ENCODE measurements around the gene CAMKMT. TPM values are rescaled to one million over a fixed set of nuclear protein-coding genes. Genes with fewer than 3 reads are reported as not detected.

The CAMKMT gene
- total RNA-seq, 2 experiments from 2014 or later: 12.1 to 14.1 TPM

- intact Hi-C loops (cut with micrococcal nuclease): no loop called here
- ATAC-seq (no peak), DNase-seq (no peak)
- ChIA-PET POLR2A (no interaction called here), CTCF (interaction anchor here (1.0 kb wide), 1 partner anchor 49 kb away, joined by 4 read pairs; no protein-coding TSS in a partner anchor)
- Mint-ChIP-seq H3K27me3 (no peaks in the 10 kb centered on the region), H3K27ac (no peak overlapping the region), H3K4me3 (no peak overlapping the region), H3K9me3 (no peaks in the 10 kb centered on the region), H3K4me1 (ENCODE audit: low read depth) (peaks cover 20% of the 10 kb centered on the region), H3K36me3 (ENCODE audit: low read depth) (peaks cover 3% of the 10 kb centered on the region)
- no peak for TF ChIP-seq CTCF (IDR thresholded peaks at IDR 0.05)
Observed at GRCh38 chr2:44430342-44430741, 68.6 kb downstream of the CAMKMT start.

GRCh38 chr2:44433895-44434294 is 72.1 kb downstream of the CAMKMT start:
- no peak for TF ChIP-seq CTCF (IDR thresholded peaks at IDR 0.05)
- ATAC-seq (no peak), DNase-seq (no peak)
- ChIA-PET CTCF (interaction anchor here (1.3 kb wide), 1 partner anchor 14 kb away, joined by 3 read pairs; no protein-coding TSS in a partner anchor), POLR2A (no interaction called here)
- Mint-ChIP-seq H3K27me3 (no peaks in the 10 kb centered on the region), H3K4me3 (no peak overlapping the region), H3K9me3 (no peaks in the 10 kb centered on the region), H3K27ac (no peak overlapping the region), H3K4me1 (ENCODE audit: low read depth) (peaks cover 20% of the 10 kb centered on the region), H3K36me3 (ENCODE audit: low read depth) (peaks cover 6% of the 10 kb centered on the region)
- intact Hi-C loops (cut with micrococcal nuclease): no loop called here

- Mint-ChIP-seq H3K36me3 (ENCODE audit: low read depth) (peaks cover 28% of the 10 kb centered on the region), H3K4me3 (no peak overlapping the region), H3K27ac (no peak overlapping the region), H3K9me3 (no peaks in the 10 kb centered on the region), H3K27me3 (no peaks in the 10 kb centered on the region), H3K4me1 (ENCODE audit: low read depth) (no peaks in the 10 kb centered on the region)
- TF ChIP-seq CTCF (IDR thresholded peaks at IDR 0.05): no peak
- DNase-seq (no peak), ATAC-seq (no peak)
- ChIA-PET CTCF (interaction anchor here (1.4 kb wide), 1 partner anchor 38 kb away, joined by 4 read pairs; no protein-coding TSS in a partner anchor), POLR2A (no interaction called here)
- intact Hi-C loops (cut with micrococcal nuclease): no loop called here
Observed at GRCh38 chr2:44441200-44441599, 79.5 kb downstream of the CAMKMT start.

- no peaks in the 10 kb centered on the region for H3K9me3 Mint-ChIP-seq
- no peaks in the 10 kb centered on the region for H3K4me1 Mint-ChIP-seq (ENCODE audit: low read depth)
- CTCF ChIA-PET: interaction anchor here (1.1 to 2.2 kb wide), 3 partner anchors 38 to 50 kb away, joined by 3 to 11 read pairs (median 5); no protein-coding TSS in a partner anchor
- H3K4me3 Mint-ChIP-seq: no peak overlapping the region
- H3K27ac Mint-ChIP-seq: no peak overlapping the region
- no peak for TF ChIP-seq CTCF (IDR thresholded peaks at IDR 0.05)
- ATAC-seq (no peak), DNase-seq (no peak)
- POLR2A ChIA-PET: no interaction called here
- peaks cover 32% of the 10 kb centered on the region for H3K36me3 Mint-ChIP-seq (ENCODE audit: low read depth)
- H3K27me3 Mint-ChIP-seq: no peaks in the 10 kb centered on the region
- intact Hi-C loops (cut with micrococcal nuclease): no loop called here
Observed at GRCh38 chr2:44442019-44442418, 80.3 kb downstream of the CAMKMT start.

GRCh38 chr2:44443517-44443916 is 81.8 kb downstream of the CAMKMT start:
- no peaks in the 10 kb centered on the region for H3K4me1 Mint-ChIP-seq (ENCODE audit: low read depth)
- H3K9me3 Mint-ChIP-seq: no peaks in the 10 kb centered on the region
- intact Hi-C loops (cut with micrococcal nuclease): no loop called here
- no peak overlapping the region for H3K4me3 Mint-ChIP-seq
- H3K36me3 Mint-ChIP-seq (ENCODE audit: low read depth): peaks cover 32% of the 10 kb centered on the region
- TF ChIP-seq CTCF (IDR thresholded peaks at IDR 0.05): no peak
- H3K27me3 Mint-ChIP-seq: no peaks in the 10 kb centered on the region
- POLR2A ChIA-PET: no interaction called here
- CTCF ChIA-PET: interaction anchor here (1.4 to 2.2 kb wide), 4 partner anchors 11 to 51 kb away, joined by 4 to 11 read pairs (median 6); no protein-coding TSS in a partner anchor
- no peak for DNase-seq
- no peak overlapping the region for H3K27ac Mint-ChIP-seq
- ATAC-seq: no peak

All from activated CD8-positive, alpha-beta T cell treated with anti-CD3 and anti-CD28 coated beads for 36 hours (primary cell).